HEK293 (cell line): ENCODE results near the gene TBC1D22A.

ENCODE experiments used
- CTCF ChIA-PET: fragments of 350-600 bp; formaldehyde crosslinking; extraction: SDS; loops from one replicate; lab custom pipeline; 2021; ENCODE audit warnings: antibody characterized with exemption; lab: Yijun Ruan, JAX
- POLR2A ChIA-PET: fragments of 300-600 bp; formaldehyde crosslinking; extraction: SDS; loops from one replicate; lab custom pipeline; 2020; ENCODE audit warnings: antibody characterized with exemption, inconsistent platforms; lab: Yijun Ruan, JAX
- H3K27ac ChIP-seq: fragments of 200-500 bp; sonication (Bioruptor generic); 2 replicates; pipeline ENCODE4 v1.5.1; 2014; ENCODE audit warnings: low read depth, low read length, control low read depth, inconsistent platforms; ENCODE audit errors: extremely low read depth
- H3K36me3 ChIP-seq, 2 experiments: fragments of 200-500 bp in 1 of 2; sonication (Bioruptor generic) in 1 of 2; 1 replicate in 1 of 2; 2 replicates in 1 of 2; pipeline ENCODE4 v1.5.1; 2014 to 2017; ENCODE audit warnings: inconsistent platforms in 2 of 2, low read length in 2 of 2; ENCODE audit not compliant: control insufficient read depth in 2 of 2, insufficient read depth in 1 of 2
- H3K4me1 ChIP-seq: fragments of 200-500 bp; sonication (Bioruptor generic); 2 replicates; pipeline ENCODE4 v1.5.1; 2014; ENCODE audit warnings: mild to moderate bottlenecking, low read length, inconsistent platforms; ENCODE audit not compliant: control insufficient read depth, insufficient read depth
- H3K4me3 ChIP-seq: 2 replicates; pipeline ENCODE4 v1.5.1; 2011; ENCODE audit warnings: low read depth, mild to moderate bottlenecking, control low read depth, low read length, moderate library complexity
- H3K9me3 ChIP-seq: fragments of 200-500 bp; sonication (Bioruptor generic); 2 replicates; pipeline ENCODE4 v1.5.1; 2014; ENCODE audit warnings: low read depth, low read length, inconsistent platforms; ENCODE audit not compliant: control insufficient read depth, insufficient read depth
- GLI2 ChIP-seq: fragments of 450-650 bp; formaldehyde crosslinking; IDR thresholded peaks from 2 replicates; pipeline ENCODE4; 2017; ENCODE audit warnings: missing biosample characterization, missing genetic modification characterization, low read depth, borderline replicate concordance
- GLIS1 ChIP-seq: fragments of 450-650 bp; formaldehyde crosslinking; IDR thresholded peaks from 2 replicates; pipeline ENCODE4 v1.5.1; 2016; ENCODE audit warnings: missing biosample characterization, missing genetic modification characterization
- REPIN1 ChIP-seq: fragments of 450-650 bp; formaldehyde crosslinking; IDR thresholded peaks from 2 replicates; pipeline ENCODE4 v1.5.1; 2017; ENCODE audit warnings: missing biosample characterization, missing genetic modification characterization, low read depth
- SALL2 ChIP-seq: fragments of 450-650 bp; formaldehyde crosslinking; IDR thresholded peaks from 2 replicates; pipeline ENCODE4 v1.5.0; 2017; ENCODE audit warnings: missing biosample characterization, mild to moderate bottlenecking, missing genetic modification characterization, borderline replicate concordance
- YY1 ChIP-seq: fragments of 450-650 bp; formaldehyde crosslinking; IDR thresholded peaks from 2 replicates; pipeline ENCODE4 v1.5.1; 2018; ENCODE audit warnings: missing biosample characterization, missing genetic modification characterization
- ZBTB17 ChIP-seq: fragments of 450-650 bp; formaldehyde crosslinking; IDR thresholded peaks from 2 replicates; pipeline ENCODE4 v1.5.1; 2016; ENCODE audit warnings: missing biosample characterization, missing genetic modification characterization
- ZBTB21 ChIP-seq: fragments of 450-650 bp; formaldehyde crosslinking; IDR thresholded peaks from 2 replicates; pipeline ENCODE4 v1.5.1; 2017; ENCODE audit warnings: missing biosample characterization, missing genetic modification characterization
- ZFHX2 ChIP-seq: fragments of 450-650 bp; formaldehyde crosslinking; conservative IDR thresholded peaks from 2 replicates; pipeline ENCODE4 v1.5.1; 2016; ENCODE audit warnings: missing biosample characterization, missing genetic modification characterization
- ZNF16 ChIP-seq: fragments of 450-650 bp; formaldehyde crosslinking; IDR thresholded peaks from 2 replicates; pipeline ENCODE4 v1.5.1; 2016; ENCODE audit warnings: low read depth, missing biosample characterization, missing genetic modification characterization
- ZNF169 ChIP-seq: fragments of 450-650 bp; formaldehyde crosslinking; IDR thresholded peaks from 2 replicates; pipeline ENCODE4 v1.5.1; 2016; ENCODE audit warnings: missing biosample characterization, missing genetic modification characterization
- ZNF350 ChIP-seq: fragments of 450-650 bp; formaldehyde crosslinking; IDR thresholded peaks from 2 replicates; pipeline ENCODE4 v1.5.0; 2017; ENCODE audit warnings: missing biosample characterization, mild to moderate bottlenecking, missing genetic modification characterization
- ZNF366 ChIP-seq: fragments of 450-650 bp; formaldehyde crosslinking; conservative IDR thresholded peaks from 2 replicates; pipeline ENCODE4 v1.5.1; 2016; ENCODE audit warnings: missing biosample characterization, missing genetic modification characterization
- ZNF571 ChIP-seq: fragments of 450-650 bp; formaldehyde crosslinking; IDR thresholded peaks from 2 replicates; pipeline ENCODE4 v1.5.0; 2017; ENCODE audit warnings: missing biosample characterization, missing genetic modification characterization
- ZNF585B ChIP-seq: fragments of 450-650 bp; formaldehyde crosslinking; IDR thresholded peaks from 2 replicates; pipeline ENCODE4 v1.5.1; 2016; ENCODE audit warnings: missing biosample characterization, missing genetic modification characterization
- ZNF624 ChIP-seq: fragments of 450-650 bp; formaldehyde crosslinking; IDR thresholded peaks from 2 replicates; pipeline ENCODE4 v1.5.1; 2017; ENCODE audit warnings: missing biosample characterization, missing genetic modification characterization
- ZNF777 ChIP-seq: fragments of 450-650 bp; formaldehyde crosslinking; IDR thresholded peaks from 2 replicates; pipeline ENCODE4 v1.5.1; 2017; ENCODE audit warnings: missing biosample characterization, missing genetic modification characterization, borderline replicate concordance
- ZSCAN23 ChIP-seq: fragments of 450-650 bp; formaldehyde crosslinking; IDR thresholded peaks from 2 replicates; pipeline ENCODE4 v1.5.1; 2016; ENCODE audit warnings: missing biosample characterization, missing genetic modification characterization
- ZXDB ChIP-seq: fragments of 450-650 bp; formaldehyde crosslinking; IDR thresholded peaks from 2 replicates; pipeline ENCODE4 v1.5.1; 2016; ENCODE audit warnings: missing biosample characterization, missing genetic modification characterization
- TF ChIP-seq, protein P1 (sequence below): fragments of 450-650 bp; formaldehyde crosslinking; IDR thresholded peaks from 2 replicates; pipeline ENCODE4 v1.5.1; 2016; ENCODE audit warnings: missing biosample characterization, missing genetic modification characterization
- TF ChIP-seq, protein P2 (sequence below): fragments of 450-650 bp; formaldehyde crosslinking; IDR thresholded peaks from 2 replicates; pipeline ENCODE4 v1.5.1; 2016; ENCODE audit warnings: missing biosample characterization, missing genetic modification characterization
- TF ChIP-seq, protein P3 (sequence below): fragments of 450-650 bp; formaldehyde crosslinking; IDR thresholded peaks from 2 replicates; pipeline ENCODE4 v1.5.1; 2017; ENCODE audit warnings: missing biosample characterization, mild to moderate bottlenecking, missing genetic modification characterization, moderate library complexity
- TF ChIP-seq, protein P4 (sequence below): fragments of 450-650 bp; formaldehyde crosslinking; IDR thresholded peaks from 2 replicates; pipeline ENCODE4 v1.5.1; 2016; ENCODE audit warnings: missing biosample characterization, missing genetic modification characterization

TBC1D22A gene

DNA sequence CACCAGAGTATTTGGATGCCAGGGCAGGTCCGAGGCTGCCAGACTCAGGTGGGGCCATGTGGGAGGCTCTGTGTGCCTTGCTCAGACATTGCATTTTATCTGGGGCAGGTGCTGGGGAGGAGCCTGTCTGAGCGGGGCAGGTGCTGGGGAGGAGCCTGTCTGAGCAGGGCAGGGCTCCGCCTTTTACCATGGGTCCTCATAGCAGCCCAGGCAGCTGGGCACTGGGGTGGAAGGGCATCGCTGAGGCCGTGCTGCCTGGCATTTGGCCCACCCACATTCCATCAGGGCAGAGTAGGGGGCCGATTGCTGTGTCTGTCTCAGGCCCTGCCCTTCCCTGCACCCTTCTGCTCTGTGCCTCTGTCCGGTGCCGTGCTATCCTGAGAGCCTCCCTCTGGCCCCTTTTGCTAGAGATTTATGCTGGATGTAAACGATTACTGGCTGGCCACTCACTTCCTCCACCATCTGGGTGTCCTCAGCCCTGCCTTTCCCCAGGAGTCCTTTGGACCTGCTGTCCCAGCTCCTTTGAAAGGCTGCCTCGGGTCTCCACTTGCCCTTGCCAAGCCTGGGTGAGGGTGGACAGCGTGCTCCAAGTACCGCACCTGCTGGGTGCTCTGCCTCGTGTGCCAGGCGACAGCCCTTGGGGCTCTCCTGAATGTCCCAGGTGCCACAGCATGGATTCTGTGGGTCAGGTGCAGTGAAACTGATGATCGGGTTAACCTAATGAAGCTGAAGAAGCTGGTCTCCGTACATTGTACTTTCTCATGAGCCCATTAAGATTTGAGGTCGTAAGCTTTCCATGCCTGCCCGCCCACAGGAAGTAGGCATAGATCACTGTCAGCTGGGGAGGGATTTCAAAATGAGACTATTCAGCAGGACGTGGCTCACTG is 281.6 kb downstream of the TBC1D22A start (continued):
- TF ChIP-seq, protein P1, sequence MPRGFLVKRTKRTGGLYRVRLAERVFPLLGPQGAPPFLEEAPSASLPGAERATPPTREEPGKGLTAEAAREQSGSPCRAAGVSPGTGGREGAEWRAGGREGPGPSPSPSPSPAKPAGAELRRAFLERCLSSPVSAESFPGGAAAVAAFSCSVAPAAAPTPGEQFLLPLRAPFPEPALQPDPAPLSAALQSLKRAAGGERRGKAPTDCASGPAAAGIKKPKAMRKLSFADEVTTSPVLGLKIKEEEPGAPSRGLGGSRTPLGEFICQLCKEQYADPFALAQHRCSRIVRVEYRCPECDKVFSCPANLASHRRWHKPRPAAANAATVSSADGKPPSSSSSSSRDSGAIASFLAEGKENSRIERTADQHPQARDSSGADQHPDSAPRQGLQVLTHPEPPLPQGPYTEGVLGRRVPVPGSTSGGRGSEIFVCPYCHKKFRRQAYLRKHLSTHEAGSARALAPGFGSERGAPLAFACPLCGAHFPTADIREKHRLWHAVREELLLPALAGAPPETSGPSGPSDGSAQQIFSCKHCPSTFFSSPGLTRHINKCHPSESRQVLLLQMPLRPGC: no peak
- TF ChIP-seq ZBTB21 (tag by site-specific recombination) (no peak), YY1 (tag by site-specific recombination) (no peak), SALL2 (tag by site-specific recombination) (no peak), ZNF169 (tag by site-specific recombination) (no peak), ZSCAN23 (tag by site-specific recombination) (no peak), GLI2 (tag by site-specific recombination) (no peak), ZNF366 (tag by site-specific recombination) (no peak), ZNF624 (tag by site-specific recombination) (no peak), ZNF350 (tag by site-specific recombination) (no peak), ZNF777 (tag by site-specific recombination) (no peak), ZBTB17 (tag by site-specific recombination) (no peak), ZXDB (tag by site-specific recombination) (no peak), ZNF585B (no peak), ZNF16 (tag by site-specific recombination) (no peak), GLIS1 (peak; percentile 59), REPIN1 (no peak), ZNF571 (tag by site-specific recombination) (no peak), ZFHX2 (peak; percentile 57)
- TF ChIP-seq, protein P2, sequence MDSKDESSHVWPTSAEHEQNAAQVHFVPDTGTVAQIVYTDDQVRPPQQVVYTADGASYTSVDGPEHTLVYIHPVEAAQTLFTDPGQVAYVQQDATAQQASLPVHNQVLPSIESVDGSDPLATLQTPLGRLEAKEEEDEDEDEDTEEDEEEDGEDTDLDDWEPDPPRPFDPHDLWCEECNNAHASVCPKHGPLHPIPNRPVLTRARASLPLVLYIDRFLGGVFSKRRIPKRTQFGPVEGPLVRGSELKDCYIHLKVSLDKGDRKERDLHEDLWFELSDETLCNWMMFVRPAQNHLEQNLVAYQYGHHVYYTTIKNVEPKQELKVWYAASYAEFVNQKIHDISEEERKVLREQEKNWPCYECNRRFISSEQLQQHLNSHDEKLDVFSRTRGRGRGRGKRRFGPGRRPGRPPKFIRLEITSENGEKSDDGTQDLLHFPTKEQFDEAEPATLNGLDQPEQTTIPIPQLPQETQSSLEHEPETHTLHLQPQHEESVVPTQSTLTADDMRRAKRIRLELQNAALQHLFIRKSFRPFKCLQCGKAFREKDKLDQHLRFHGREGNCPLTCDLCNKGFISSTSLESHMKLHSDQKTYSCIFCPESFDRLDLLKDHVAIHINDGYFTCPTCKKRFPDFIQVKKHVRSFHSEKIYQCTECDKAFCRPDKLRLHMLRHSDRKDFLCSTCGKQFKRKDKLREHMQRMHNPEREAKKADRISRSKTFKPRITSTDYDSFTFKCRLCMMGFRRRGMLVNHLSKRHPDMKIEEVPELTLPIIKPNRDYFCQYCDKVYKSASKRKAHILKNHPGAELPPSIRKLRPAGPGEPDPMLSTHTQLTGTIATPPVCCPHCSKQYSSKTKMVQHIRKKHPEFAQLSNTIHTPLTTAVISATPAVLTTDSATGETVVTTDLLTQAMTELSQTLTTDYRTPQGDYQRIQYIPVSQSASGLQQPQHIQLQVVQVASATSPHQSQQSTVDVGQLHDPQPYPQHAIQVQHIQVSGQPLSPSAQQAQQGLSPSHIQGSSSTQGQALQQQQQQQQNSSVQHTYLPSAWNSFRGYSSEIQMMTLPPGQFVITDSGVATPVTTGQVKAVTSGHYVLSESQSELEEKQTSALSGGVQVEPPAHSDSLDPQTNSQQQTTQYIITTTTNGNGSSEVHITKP (tag by site-specific recombination): no peak

DNA sequence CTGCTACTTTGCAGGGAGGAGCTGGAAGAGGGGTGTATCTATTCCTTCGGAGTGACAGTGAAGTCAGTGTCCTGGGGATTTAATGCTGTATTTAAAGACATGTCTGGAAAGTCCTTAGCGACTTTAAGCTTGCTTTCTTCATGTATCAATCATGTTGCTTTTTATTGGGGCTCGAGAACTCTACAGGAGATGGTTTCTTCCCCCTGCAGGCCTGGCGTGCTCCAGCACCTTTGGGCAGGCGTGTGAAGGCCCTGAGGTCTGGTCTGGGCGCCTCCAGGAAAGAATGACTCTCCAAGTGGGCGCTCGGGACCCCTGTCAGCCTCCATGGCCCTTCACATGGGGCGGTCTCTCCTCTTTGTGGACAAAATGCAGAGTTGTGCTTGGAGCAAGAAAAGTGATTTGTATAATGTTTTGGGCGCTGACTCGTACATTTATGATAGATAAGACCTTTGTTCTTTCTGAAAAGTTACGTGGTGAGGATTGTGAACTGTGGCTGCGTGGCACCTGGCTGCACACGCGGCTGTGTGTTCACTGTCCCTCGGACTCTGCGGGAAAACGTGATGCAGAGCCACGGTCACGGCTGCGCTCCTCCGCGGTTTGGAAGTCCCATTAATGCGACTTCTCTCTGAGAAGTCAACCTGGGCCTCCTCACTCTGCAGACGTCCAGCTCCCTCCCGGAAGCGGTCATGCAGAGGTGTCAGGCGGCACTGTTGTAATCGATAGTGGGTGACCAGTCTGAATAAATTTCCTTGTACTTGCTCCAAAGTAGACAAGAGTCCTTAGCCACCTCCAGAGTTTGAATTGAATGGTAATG is 282.5 kb downstream of the TBC1D22A start:
- Histone ChIP-seq H3K4me3 (no peak overlapping the region), H3K36me3 (no peaks in the 10 kb centered on the region), H3K9me3 (no peaks in the 10 kb centered on the region), H3K27ac (no peak overlapping the region), H3K4me1 (peaks cover 12% of the 10 kb centered on the region)
- ChIA-PET POLR2A (interaction anchor here (0.6 kb wide), 1 partner anchor 31 kb away, joined by 3 read pairs; no protein-coding TSS in a partner anchor), CTCF (interaction anchor here (0.6 kb wide), 1 partner anchor 258 kb away, joined by 3 read pairs; no protein-coding TSS in a partner anchor)
- TF ChIP-seq, protein P3, sequence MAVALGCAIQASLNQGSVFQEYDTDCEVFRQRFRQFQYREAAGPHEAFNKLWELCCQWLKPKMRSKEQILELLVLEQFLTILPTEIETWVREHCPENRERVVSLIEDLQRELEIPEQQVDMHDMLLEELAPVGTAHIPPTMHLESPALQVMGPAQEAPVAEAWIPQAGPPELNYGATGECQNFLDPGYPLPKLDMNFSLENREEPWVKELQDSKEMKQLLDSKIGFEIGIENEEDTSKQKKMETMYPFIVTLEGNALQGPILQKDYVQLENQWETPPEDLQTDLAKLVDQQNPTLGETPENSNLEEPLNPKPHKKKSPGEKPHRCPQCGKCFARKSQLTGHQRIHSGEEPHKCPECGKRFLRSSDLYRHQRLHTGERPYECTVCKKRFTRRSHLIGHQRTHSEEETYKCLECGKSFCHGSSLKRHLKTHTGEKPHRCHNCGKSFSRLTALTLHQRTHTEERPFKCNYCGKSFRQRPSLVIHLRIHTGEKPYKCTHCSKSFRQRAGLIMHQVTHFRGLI (tag by site-specific recombination): no peak
- TF ChIP-seq, protein P2 (tag by site-specific recombination): peak; percentile 89
- TF ChIP-seq, protein P4, sequence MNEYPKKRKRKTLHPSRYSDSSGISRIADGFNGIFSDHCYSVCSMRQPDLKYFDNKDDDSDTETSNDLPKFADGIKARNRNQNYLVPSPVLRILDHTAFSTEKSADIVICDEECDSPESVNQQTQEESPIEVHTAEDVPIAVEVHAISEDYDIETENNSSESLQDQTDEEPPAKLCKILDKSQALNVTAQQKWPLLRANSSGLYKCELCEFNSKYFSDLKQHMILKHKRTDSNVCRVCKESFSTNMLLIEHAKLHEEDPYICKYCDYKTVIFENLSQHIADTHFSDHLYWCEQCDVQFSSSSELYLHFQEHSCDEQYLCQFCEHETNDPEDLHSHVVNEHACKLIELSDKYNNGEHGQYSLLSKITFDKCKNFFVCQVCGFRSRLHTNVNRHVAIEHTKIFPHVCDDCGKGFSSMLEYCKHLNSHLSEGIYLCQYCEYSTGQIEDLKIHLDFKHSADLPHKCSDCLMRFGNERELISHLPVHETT (tag by site-specific recombination): no peak
